Activated naive CD4-positive, alpha-beta T cell treated with anti-CD3 and anti-CD28 coated beads, Interleukin-2, amount 50 U/mL, for 24 hours (primary cell): Measurements from ENCODE around the gene RPS8.
A peak's percentile ranks its signal among the peaks of the same experiment; 100 is the strongest.
"Not testable (repeated sequence)": the region's sequence is repeated elsewhere in the genome, so short reads cannot be mapped to it uniquely, and the experiment has no call there.

Source experiments
- H3K27ac Mint-ChIP-seq: one replicate; pipeline ENCODE4 v1.8.0; 2021; ENCODE audit warnings: mild to moderate bottlenecking, mixed read lengths
- H3K27me3 Mint-ChIP-seq: one replicate; pipeline ENCODE4 v1.8.0; 2021; ENCODE audit warnings: mixed read lengths
- H3K36me3 Mint-ChIP-seq: one replicate; pipeline ENCODE4 v1.8.0; 2021; ENCODE audit warnings: mixed read lengths
- H3K4me1 Mint-ChIP-seq: one replicate; pipeline ENCODE4 v1.8.0; 2021; ENCODE audit warnings: mixed read lengths
- H3K4me3 Mint-ChIP-seq: one replicate; pipeline ENCODE4 v1.8.0; 2021; ENCODE audit warnings: mild to moderate bottlenecking, mixed read lengths
- H3K9me3 Mint-ChIP-seq: one replicate; pipeline ENCODE4 v1.8.0; 2021; ENCODE audit warnings: mixed read lengths

RPS8 gene

GRCh38 chr1:44806025-44806703 lies 30.8 kb downstream of the RPS8 start:
- H3K4me1 Mint-ChIP-seq: peaks cover 70% of the 10 kb centered on the region
- no peaks in the 10 kb centered on the region for H3K27me3 Mint-ChIP-seq
- no peaks in the 10 kb centered on the region for H3K9me3 Mint-ChIP-seq
- no peak overlapping the region for H3K27ac Mint-ChIP-seq
- peak overlapping the region; percentile 98 for H3K4me3 Mint-ChIP-seq
- H3K36me3 Mint-ChIP-seq: peaks cover 28% of the 10 kb centered on the region

DNA sequence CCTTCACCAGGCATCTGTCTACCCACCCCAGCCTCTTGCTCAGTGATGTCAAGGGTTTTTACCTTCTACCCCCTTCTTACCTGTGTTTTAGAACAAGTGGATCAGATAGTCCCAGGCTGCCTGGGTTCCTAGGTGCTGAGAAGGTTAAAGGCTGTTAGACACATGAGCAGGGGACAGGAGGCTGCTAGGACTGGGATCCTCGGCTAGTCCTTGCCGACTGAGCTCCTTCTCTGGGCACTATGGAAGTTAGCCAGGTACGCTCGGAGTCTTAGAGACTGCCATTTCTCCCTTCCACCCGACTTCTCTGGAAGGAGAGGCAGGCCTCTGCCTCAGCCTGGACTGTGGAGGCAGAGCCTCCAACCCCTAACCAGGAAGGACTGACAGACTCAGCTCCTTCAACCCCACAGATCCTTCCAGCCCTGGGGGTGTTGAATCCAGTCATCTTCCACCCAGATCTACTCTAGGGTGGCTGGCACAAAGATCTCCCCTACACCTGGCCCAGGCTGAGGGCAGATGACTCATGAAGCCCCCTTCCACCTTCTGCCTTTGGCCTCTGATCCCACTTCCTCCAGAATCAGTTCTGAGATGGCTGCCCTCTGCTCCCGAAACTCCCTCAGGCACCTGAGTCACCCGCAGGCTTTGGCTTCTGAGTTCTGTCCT lies 31.5 kb downstream of the RPS8 start, which contains the start of gene DYNLT4:
TSS of gene DYNLT4 (minus strand) at position 648 of the 660 bp plus-strand sequence. CDS start 683 bp downstream, outside the sequence.
- H3K9me3 Mint-ChIP-seq: no peaks in the 10 kb centered on the region
- H3K4me3 Mint-ChIP-seq: peak within 1 kb of the TSS; percentile 81
- no peaks in the 10 kb centered on the region for H3K27me3 Mint-ChIP-seq
- peaks cover 76% of the 10 kb centered on the region for H3K4me1 Mint-ChIP-seq
- peak within 1 kb of the TSS; percentile 95 for H3K27ac Mint-ChIP-seq
- H3K36me3 Mint-ChIP-seq: peaks cover 30% of the 10 kb centered on the region

DNA sequence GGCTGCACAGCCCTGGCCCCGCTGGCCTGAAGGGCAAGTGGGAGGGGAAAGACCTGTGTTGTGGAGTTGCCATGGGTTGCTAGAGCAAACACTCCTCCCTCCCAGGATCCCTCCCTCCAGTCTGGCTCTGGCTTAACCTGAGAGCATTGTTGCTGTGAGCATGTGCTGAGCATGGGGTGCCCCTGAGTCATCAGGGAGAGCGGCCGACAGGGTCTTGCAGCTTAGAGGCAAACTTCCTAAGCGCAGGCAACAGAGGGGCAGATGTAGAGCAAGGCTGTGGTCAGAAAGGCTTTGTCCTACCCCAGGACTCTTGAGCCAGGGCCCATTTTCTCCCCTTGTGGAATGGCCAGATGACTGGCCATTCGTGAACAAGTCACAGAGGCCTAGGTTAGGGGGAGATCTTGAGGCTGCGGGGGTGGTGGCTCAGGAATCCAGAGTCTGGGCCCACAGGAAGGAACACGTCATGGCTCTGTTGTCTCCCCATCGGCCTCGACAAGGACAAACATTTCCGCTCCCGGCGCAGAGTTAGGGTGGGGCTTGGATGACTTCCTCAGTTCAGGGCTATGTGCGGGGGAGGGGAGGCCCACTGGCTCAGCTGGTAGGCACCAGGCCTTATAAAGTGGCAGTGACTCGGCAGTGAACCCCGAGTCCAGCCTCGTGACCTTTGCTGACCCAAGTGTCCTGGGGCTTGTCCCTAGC lies 32.2 kb downstream of the RPS8 start:
- H3K9me3 Mint-ChIP-seq: no peaks in the 10 kb centered on the region
- peak overlapping the region; percentile 95 for H3K27ac Mint-ChIP-seq
- H3K4me3 Mint-ChIP-seq: peak overlapping the region; percentile 81
- H3K27me3 Mint-ChIP-seq: no peaks in the 10 kb centered on the region
- H3K36me3 Mint-ChIP-seq: peaks cover 26% of the 10 kb centered on the region
- H3K4me1 Mint-ChIP-seq: peaks cover 77% of the 10 kb centered on the region

GRCh38 chr1:44808063-44808937 lies 33.0 kb downstream of the RPS8 start, which contains the start of gene BTBD19:
Gene BTBD19, plus strand, starts transcription at chr1:44808523. Its CDS starts 298 bp downstream, at chr1:44808821.
- Mint-ChIP-seq H3K36me3 (peaks cover 19% of the 10 kb centered on the region), H3K4me1 (peaks cover 70% of the 10 kb centered on the region), H3K27me3 (no peaks in the 10 kb centered on the region), H3K4me3 (peak within 1 kb of the TSS; percentile 81), H3K9me3 (no peaks in the 10 kb centered on the region), H3K27ac (peak within 1 kb of the TSS; percentile 95)

- no peaks in the 10 kb centered on the region for H3K27me3 Mint-ChIP-seq
- H3K4me3 Mint-ChIP-seq: peak overlapping the region; percentile 81
- peaks cover 71% of the 10 kb centered on the region for H3K4me1 Mint-ChIP-seq
- H3K9me3 Mint-ChIP-seq: no peaks in the 10 kb centered on the region
- H3K36me3 Mint-ChIP-seq: peaks cover 22% of the 10 kb centered on the region
- H3K27ac Mint-ChIP-seq: peak overlapping the region; percentile 95
Measured at GRCh38 chr1:44808938-44809917, 33.9 kb downstream of the RPS8 start.

- Mint-ChIP-seq H3K27me3 (no peaks in the 10 kb centered on the region), H3K9me3 (no peaks in the 10 kb centered on the region), H3K27ac (peak overlapping the region; percentile 97), H3K4me3 (peak overlapping the region; percentile 81), H3K36me3 (peaks cover 25% of the 10 kb centered on the region), H3K4me1 (peaks cover 71% of the 10 kb centered on the region)
Measured at GRCh38 chr1:44810101-44810761, 34.9 kb downstream of the RPS8 start.

- H3K4me1 Mint-ChIP-seq: peaks cover 74% of the 10 kb centered on the region
- H3K9me3 Mint-ChIP-seq, H3K27me3 Mint-ChIP-seq: not testable (repeated sequence)
- H3K36me3 Mint-ChIP-seq: peaks cover 27% of the 10 kb centered on the region
- H3K4me3 Mint-ChIP-seq: peak overlapping the region; percentile 81
- H3K27ac Mint-ChIP-seq: peak overlapping the region; percentile 97
Measured at GRCh38 chr1:44810762-44811105, 35.4 kb downstream of the RPS8 start.

- no peaks in the 10 kb centered on the region for H3K9me3 Mint-ChIP-seq
Measured at GRCh38 chr1:44811234-44811633, 35.9 kb downstream of the RPS8 start.

DNA sequence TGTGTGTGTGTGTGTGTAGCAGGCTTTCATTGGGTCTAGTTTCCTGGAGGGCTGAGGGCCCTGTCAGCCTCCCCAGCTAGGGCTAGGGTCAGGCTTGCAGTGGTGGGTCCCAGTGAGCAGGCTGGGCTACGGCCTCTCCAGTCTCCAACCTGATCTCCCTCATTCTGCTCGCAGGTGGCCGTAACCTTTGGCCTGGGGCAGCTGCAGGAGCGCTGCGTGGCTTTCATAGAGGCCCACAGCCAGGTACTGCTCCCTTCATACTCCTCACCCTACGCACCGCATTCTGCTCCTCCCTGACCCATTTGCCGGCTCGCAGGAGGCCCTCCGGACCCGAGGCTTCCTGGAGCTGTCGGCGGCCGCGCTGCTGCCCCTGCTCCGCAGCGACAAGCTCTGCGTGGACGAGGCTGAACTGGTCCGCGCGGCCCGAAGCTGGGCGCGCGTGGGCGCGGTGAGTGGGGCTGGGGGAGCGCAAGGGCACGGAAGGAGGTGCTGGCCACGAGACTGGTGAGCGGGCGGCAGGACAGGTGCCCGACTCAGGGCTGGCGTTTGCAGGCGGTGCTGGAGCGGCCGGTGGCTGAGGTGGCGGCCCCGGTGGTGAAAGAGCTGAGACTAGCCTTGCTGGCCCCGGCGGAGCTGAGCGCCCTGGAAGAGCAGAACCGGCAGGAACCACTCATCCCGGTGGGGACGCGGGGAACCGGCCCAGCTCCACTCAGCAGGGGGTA lies 37.6 kb downstream of the RPS8 start:
- Mint-ChIP-seq H3K36me3 (peaks cover 20% of the 10 kb centered on the region), H3K27ac (peak overlapping the region; percentile 35), H3K27me3 (no peaks in the 10 kb centered on the region), H3K9me3 (no peaks in the 10 kb centered on the region), H3K4me3 (no peak overlapping the region), H3K4me1 (peaks cover 69% of the 10 kb centered on the region)

More at GRCh38 chr1:44811234-44811633, 35.9 kb downstream of the RPS8 start:
- H3K36me3 Mint-ChIP-seq: peaks cover 27% of the 10 kb centered on the region
- no peaks in the 10 kb centered on the region for H3K27me3 Mint-ChIP-seq
- peak overlapping the region; percentile 97 for H3K27ac Mint-ChIP-seq
- H3K4me1 Mint-ChIP-seq: peaks cover 74% of the 10 kb centered on the region
- peak overlapping the region; percentile 81 for H3K4me3 Mint-ChIP-seq

DNA sequence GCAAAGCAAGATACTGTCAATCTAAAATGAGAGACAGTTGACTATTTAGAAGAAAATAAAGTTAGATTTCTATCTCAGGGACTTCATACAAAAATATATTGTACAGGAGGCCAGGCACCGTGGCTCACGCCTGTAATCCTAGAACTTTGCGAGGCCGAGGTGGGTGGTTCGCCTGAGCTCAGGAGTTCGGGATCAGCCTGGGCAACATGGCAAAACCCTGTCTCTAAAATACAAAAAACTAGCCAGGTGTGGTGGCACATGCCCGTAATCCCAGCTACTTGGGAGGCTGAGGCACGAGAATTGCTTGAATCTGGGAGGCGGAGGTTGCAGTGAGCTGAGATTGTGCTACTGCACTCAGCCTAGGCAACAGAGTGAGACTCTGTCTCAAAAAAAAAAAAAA lies 40.6 kb downstream of the RPS8 start:
- H3K4me1 Mint-ChIP-seq: peaks cover 64% of the 10 kb centered on the region
- not testable (repeated sequence) for H3K27me3 Mint-ChIP-seq, H3K27ac Mint-ChIP-seq, H3K9me3 Mint-ChIP-seq
- H3K4me3 Mint-ChIP-seq: peak overlapping the region; percentile 91
- H3K36me3 Mint-ChIP-seq: peaks cover 18% of the 10 kb centered on the region

DNA sequence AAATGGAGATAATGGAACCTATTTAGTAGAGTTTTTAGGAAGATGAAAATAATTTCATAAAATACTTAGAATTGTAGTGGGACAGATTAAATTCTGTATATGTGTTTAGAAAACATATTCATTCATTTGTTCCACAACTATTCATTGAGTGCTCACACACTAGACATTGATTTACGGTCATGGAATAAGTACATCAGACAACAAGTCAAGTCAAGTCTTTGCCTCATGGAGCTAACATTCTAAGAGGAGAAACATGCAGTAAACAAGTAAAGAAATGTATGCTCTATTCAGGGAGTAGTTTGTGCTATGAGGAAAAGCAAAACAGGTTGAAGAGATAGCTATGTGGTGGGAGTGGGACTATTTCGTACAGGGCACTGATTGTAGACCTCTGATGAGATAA lies 42.0 kb downstream of the RPS8 start:
- peaks cover 11% of the 10 kb centered on the region for H3K36me3 Mint-ChIP-seq
- peak overlapping the region; percentile 69 for H3K4me3 Mint-ChIP-seq
- H3K27me3 Mint-ChIP-seq: no peaks in the 10 kb centered on the region
- H3K4me1 Mint-ChIP-seq: peaks cover 57% of the 10 kb centered on the region
- no peaks in the 10 kb centered on the region for H3K9me3 Mint-ChIP-seq
- peak overlapping the region; percentile 85 for H3K27ac Mint-ChIP-seq

GRCh38 chr1:44817771-44818495 lies 42.6 kb downstream of the RPS8 start:
- Mint-ChIP-seq H3K36me3 (peaks cover 11% of the 10 kb centered on the region), H3K27me3 (no peaks in the 10 kb centered on the region), H3K27ac (peak overlapping the region; percentile 73), H3K4me1 (peaks cover 56% of the 10 kb centered on the region), H3K4me3 (peak overlapping the region; percentile 23), H3K9me3 (no peaks in the 10 kb centered on the region)

GRCh38 chr1:44819196-44819607 lies 43.9 kb downstream of the RPS8 start:
- Mint-ChIP-seq H3K27me3 (no peaks in the 10 kb centered on the region), H3K4me1 (peaks cover 50% of the 10 kb centered on the region), H3K27ac (peak overlapping the region; percentile 100), H3K9me3 (no peaks in the 10 kb centered on the region), H3K36me3 (peaks cover 8% of the 10 kb centered on the region), H3K4me3 (peak overlapping the region; percentile 94)
